ENCODE data around the gene TRIP10.

TRIP10 gene

DNA sequence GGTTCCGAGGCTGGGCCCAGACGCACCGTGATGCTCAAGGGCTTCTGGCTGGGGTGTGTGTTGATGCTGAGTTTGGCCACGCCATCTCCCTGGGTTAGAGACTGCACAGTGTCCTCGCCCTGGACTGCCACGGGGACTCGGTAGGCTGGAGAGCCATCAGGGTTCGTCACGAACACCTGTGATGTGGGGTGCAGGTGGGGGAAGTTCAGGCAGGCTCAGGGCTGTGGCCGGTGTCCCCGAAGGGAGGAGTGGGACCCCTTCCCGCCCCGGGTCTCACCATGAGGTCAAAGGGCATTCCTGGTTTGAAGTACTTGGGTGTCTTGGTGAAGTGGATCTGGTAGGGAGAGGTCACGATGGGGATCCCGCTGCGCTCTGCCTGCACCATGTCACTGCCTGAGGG is 27.2 kb upstream of the TRIP10 start:
- no peak for DNase-seq

DNA sequence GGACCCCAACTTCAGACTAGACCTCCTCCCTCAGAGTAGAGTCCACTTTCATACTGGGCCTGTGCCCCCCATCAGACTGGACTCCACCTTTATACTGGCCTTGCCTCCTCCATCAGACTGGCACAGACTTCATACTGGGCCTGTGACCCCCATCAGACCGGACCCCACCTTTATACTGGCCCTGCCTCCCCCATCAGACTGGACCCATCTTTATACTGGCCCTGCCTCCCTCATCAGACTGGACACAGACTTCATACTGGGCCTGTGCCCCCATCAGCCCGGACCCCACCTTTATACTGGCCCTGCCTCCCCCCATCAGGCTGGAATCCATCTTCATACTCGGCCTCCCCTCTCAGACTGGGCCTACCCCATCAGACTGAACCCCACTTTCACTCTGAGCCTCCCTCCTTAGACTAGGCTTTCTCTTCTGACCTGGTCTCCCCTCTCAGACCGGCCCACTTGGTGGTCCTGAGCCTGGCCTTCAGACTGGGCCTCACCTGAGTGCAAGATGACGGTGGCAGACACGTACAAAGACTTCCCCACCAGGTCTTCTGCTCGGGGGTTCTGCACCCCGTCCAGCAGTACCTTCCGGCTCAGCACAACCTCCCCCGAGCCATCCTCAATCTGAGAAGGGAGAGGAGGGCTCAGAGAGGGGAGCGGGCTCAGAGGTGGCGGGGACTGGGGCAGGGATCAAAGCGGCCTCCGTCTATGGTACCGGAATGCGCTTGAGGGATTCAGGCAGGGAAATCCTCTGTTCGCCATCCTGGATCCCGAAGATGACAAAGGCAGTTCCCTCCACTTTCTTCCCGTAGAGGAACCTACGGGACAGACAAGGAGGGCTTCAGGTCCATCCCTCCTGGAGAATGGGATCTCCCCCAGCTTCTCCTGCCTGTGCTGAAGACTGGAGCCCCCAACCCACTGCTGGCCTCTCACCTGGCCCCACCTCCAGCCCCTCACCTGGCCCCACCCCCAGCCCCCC is 26.5 kb upstream of the TRIP10 start:
- DNase-seq: no peak

GRCh38 chr19:6713773-6714692 is 25.4 kb upstream of the TRIP10 start:
- DNase-seq: no peak

DNA sequence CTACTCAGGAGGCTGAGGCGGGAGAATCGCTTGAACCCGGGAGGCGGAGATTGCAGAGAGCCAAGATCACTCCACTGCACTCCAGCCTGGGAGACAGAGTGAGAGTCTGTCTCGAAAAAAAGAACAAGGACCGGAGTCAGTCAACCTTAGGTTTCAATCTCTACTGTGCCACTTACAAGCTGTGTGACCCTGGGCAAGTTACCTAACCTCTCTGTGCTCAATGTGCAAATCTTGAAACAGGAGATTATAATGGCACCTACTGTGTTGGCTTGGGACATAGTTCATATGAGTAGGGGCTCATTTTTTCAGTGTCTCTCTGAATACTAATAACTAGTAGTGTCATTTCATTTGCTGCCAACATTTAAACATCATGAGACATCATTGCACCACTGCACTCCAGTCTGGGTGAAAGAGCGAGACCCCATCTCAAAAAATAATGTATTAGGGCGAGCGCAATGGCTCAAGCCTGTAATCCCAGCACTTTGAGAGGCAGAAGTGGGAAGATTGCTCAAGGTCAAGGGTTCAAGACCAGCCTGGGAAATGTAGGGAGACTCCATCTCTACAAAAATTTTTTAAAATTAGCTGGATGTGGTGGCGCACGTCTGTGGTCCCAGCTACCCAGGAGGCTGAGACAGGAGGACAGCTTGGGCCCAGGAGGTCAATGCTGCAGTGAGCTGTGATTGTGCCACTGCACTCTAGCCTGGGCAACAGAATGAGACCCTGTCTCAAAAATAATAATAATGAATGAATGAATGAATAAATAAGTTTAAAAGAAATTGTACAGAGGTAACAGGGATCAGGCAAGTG is 24.5 kb upstream of the TRIP10 start:
- no peak for DNase-seq

- no peak for DNase-seq
Measured at GRCh38 chr19:6716610-6716970, 22.9 kb upstream of the TRIP10 start.

GRCh38 chr19:6717036-6717435 is 22.4 kb upstream of the TRIP10 start:
- DNase-seq: no peak

DNA sequence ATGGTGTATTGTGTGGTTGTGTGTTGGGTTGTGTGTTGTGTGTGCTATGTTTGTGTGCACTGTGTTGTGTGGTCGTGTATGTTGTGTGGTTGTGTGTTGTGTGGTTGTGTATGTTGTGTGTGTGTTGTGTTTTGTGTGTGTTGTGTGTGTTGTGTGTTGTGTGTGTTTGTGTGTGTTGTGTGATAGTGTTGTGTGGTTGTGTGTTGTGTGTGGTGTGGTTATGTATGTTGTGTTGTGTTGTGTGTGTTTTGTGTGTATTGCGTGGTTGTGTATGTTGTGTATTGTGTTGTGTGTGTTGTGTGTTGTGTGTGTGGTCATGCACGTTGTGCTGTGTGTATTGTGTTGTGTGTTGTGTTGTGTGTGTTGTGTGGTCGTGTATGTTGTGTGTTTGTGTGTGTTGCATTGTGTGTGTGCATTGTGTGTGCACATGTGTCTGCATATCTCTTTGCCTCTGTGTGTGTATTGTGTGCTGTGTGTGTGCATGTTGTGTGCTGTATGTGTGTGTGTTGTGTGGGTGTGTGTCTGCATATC is 22.0 kb upstream of the TRIP10 start:
- DNase-seq: no peak

GRCh38 chr19:6718111-6718740 is 21.3 kb upstream of the TRIP10 start:
- no peak for DNase-seq

DNA sequence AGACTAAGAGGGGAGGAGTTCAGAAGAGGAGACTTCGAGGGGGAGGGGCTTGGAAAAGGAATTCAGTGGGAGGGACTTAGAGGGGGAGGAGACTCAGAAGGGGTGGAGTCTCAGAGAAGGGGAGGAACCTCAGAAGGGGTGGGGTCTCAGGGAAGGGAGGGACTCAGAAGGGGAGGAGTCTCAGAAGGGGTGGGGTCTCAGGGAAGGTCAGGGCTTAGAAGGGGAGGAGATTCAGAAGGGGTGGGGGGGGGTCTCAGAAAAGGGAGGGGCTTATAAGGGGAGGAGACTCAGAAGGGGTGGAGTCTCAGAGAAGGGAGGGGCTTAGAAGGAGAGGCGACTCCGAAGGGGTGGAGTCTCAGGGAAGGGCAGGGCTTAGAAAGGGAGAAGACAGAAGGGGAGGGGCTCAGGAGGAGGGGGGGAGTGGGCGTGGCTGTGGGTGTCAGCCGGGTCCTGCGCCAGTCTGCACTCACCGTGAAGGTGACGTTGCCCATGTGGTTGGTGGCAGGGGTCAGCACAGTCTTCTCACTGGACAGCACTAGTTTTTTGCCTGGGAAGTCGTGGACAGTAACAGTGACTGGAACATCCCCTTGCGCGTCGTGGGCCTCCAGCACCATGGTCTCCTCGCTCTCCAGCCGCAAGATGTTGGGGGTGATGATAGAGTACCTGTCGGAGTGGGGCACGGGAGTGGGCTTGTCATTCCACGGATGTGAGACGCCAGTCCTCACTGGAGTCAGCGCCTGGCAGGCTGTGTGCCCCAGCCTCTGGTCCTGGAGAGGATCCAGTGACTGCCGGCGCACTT is 20.5 kb upstream of the TRIP10 start:
- no peak for DNase-seq

DNA sequence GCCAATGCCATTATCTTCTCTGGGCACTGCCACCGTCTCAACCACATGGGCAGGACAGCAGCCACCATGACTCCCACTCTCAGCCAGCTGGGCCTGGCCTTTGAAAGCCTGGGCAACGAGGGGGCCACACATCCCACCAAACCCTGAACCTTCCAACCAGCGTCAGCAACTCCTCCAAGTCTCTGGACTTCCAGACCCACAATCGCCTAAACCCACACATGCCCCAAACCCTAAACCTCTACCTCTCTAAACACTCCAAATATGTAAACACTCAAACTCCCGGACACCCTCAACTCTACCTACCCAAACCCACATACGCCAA is 20.0 kb upstream of the TRIP10 start:
- no peak for DNase-seq

GRCh38 chr19:6719992-6720368 is 19.5 kb upstream of the TRIP10 start:
- DNase-seq: no peak

DNA sequence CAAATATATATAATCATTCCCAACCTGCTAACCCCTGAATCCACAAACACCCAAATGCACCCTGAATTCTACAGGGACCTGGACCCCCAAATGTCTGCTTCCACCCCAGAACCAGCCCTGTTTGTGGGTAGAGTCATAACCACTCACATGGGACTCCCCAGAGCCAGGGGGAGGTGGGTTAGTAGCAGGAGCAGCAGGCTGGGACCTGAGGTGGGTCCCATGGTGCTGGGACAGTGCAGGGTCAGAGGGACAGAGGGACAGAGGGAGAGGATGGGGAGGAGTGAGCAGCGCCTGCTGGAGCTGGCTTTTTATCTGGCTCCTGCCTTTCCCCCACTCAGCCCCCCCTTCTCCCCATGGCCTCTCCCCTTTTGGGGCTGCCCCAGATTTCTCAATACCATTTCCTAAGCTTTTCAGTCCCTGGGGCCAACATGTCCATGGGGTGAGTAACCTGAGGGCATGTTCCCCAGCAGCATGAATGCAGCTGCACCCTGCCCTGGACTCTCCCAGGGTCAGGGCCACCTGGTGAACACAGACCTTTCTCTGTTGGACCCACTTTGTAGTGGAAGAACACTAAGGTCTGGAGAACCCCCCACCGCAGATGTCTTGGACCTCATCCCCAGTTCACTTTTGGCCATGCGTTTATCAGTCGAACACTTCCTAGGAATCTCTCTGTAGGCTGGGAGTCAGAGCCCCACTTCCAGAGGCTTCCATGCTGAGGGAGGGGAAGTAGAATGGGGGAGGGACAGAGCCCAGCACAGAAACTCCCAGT is 18.9 kb upstream of the TRIP10 start, which contains the start of gene C3:
Gene C3 (minus strand): TSS at position 282 of the 769 bp plus-strand sequence. CDS start 61 bp downstream, at position 221.
- no peak for DNase-seq

DNA sequence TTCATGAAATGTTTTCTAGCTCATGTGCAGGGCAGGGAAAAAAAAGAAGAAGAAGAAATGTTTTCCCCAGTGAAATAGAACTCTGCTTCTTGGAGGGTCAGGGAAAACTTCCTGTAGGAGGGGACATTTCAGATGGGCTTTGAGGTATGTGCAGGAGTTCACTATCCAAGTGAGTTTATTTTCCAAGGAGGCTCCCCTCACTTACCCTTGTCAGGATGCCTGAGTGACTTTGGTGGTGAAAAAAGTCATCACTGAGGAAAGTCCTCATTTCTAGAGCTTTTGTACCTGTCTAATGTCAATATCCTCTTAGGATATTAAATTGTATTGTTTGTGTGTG is 18.4 kb upstream of the TRIP10 start:
- no peak for DNase-seq

DNA sequence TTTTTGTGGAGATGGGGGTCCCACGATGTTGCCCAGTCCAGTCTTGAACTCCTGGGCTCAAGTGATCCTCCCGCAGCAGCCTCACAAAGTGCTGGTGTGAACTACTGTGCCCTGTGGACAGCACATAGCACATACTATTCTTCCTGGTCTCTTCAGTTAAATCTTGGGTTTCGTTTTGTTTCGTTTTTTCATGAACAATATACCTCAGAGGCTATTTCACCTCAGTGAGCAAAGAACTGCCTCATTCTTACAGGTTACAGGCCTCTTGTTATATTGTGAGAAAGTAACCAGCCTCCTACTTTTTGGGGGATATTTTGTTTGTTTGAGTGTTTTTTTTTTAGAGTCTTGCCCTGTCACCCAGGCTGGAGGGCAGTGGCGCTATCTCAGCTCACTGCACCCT is 17.7 kb upstream of the TRIP10 start:
- DNase-seq: no peak

GRCh38 chr19:6723108-6723618 is 16.3 kb upstream of the TRIP10 start:
- DNase-seq: no peak

DNA sequence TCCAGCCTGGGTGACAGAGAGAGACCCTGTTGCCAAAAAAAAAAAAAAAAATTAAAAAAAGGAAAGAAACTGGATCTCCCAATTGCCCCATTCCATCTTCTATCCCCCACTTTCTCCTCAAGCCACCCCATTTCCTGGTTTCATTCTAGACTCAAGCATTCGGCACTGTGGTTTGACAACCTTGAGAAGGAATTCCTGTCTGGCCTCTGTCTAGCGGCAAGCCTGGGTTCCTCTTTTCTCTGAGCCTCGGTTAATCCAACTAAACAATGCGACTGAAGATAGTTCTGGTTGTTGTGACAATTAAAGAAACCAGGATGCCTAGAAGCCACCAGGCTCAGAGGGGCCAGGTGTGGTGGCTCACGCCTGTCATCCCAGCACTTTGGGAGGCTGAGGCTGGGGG is 15.7 kb upstream of the TRIP10 start:
- no peak for DNase-seq

DNA sequence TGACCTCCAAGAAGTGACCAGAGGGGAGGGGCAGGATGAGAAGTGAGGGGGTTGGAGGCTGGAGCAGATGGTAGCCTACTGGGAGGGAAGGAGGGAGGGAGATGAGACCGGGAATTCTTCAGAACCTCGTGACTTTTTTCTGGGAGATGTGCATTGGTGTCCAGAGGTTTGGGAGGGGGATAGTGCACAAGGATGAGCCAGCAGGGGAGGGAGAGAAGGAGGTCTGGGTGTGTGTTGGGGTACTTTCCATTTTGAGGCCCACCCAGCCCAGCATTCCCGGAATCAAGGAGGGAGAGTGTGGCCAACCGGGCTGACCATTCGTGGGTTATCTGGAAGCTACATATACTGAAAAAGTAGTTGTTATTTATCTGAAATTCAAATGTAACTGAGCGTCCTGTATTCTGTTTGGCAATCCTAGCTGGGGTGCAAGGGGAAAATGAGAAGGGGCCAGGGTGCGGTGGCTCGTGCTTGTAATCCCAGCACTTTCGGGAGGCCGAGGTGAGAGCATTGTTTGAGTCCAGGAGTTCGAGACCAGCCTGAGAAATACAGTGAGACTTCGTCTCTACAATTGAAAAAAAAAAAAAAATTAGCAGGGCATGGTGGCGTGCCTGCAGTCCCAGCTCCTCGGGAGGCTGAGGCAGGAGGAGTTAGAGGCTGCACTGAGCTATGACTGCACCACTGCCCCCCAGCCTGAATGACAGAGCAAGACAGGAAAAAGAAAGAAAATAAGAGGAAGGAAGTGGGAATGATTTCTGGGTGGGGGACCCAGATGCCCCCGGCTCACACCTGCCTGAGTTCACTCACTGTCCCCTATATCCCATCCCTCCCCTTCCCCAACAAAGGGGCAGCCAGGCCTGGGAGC is 14.6 kb upstream of the TRIP10 start:
- DNase-seq: no peak

DNA sequence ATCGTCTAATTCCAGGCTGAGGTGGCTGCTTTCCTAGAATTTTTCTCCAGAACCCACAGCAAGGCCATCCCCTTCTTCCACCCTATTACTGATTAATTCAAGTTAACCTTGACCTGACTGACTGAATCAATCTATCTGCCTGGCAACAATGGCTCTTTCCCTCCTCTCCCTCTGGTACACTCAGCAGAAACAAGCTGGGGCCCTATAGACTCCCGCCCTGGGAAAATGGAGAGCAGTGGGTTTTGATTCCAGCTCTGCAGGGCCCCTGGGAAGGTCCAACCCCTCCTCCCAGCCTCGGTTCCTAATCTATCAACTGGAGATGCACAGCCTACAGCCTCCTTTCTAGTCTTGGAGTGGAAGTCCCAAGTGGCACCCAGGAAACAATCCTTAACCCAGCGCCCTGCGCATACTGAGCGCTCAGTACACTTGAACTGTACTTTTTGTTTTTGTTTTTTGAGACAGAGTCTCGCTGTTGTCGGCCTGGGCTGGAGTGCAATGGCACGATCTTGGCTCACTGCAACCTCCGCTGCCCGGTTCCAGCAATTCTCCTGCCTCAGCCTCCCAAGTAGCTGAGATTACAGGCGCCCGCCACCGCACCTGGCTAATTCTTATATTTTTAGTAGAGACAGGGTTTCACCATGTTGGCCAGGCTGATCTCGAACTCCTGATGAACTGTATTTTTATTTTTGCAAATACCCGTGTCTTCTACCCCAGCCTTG is 13.8 kb upstream of the TRIP10 start:
- no peak for DNase-seq

DNA sequence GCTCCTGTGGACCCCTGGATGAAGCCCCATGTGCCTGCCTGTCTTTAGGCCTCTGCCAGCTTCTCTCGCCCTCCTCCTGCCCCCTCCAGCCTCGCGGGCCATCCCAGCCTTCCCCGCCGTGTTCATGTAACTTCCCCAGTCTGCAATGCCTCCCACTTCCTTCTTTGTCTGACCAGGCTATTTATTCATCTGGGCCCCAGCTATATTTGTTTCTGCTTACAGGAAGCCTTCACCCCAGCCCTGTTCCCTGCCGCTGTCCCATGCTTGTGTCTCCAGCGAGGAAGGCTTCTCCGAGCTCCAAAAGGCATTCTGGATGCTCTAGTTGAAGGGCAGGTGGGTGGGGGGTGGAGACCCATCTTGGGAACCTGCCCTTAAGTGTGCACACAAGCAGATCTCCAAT is 11.1 kb upstream of the TRIP10 start:
- no peak for DNase-seq
